ENCODE measurements around the gene UQCC5.

The UQCC5 gene

DNA sequence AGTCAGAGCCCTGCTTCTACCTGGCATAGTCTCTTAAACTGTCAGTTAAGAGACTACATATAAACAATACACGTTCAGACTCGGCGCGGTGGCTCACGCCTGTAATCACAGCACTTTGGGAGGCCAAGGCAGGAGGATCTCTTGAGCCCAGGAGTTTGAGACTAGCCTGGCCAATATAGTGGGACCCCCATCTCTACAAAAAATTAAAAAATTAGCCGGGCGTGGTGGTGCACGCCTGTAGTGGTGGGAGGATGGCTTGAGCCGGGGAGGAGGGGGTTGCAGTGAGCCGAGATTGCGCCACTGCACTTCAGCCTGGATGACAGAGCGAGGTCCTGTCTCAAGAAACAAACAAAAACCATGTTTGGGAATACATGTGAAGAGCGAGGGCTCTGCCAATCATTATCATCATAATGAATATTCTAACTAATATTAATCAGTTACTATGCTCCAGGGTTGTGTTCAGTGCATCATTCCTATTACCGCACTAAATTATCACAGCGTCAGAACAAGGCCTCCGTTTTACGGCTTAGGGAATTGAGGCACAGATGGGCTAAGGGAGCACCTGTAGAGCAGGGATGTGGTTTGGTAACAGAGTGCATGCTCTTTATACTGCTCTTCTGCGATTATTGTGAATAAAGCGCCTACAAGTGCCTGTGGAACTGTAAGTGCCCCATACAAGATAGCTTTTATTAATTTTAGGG lies 844 bp upstream of the UQCC5 start:
- no peak for DNase-seq

- no peak for DNase-seq
Observed at GRCh38 chr3:52536112-52536368, 365 bp upstream of the UQCC5 start.

- no peak for DNase-seq
Observed at GRCh38 chr3:52537165-52537620, 788 bp downstream of the UQCC5 start.

GRCh38 chr3:52537726-52538421 lies 1.5 kb downstream of the UQCC5 start:
- no peak for DNase-seq

DNA sequence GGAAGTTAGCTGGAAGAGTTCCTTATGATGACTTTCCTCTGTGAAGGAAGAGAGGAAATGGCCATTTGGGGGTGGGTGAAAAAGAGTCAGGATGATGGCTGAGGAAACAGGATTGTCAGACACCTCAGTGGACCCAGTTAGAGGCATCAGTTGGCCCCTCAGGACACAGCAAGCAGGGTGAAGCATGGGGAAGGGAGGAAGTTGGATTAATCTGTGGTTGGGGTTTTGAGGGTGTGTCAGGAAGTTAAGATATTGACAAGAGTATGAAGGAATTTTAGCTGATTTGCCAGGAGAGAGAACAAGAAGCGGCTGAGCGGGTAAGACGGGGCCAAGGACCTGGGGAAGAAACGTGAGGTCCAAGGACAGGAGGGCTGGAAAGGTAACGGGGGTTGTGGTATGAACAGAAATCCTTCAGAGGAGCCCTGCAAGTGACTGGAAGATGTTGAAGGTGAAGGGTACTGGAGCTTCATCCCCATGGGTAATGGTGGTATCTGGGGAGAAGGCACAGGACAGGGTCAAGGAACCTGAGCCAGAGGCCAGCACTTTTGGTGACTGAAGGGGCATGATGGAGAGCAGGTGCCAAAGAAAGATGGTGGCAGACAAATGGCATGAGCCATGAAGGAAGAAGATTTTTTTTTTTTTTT lies 2.7 kb downstream of the UQCC5 start:
- DNase-seq = no peak

- no peak for DNase-seq
Observed at GRCh38 chr3:52541050-52541449, 4.6 kb downstream of the UQCC5 start.

DNA sequence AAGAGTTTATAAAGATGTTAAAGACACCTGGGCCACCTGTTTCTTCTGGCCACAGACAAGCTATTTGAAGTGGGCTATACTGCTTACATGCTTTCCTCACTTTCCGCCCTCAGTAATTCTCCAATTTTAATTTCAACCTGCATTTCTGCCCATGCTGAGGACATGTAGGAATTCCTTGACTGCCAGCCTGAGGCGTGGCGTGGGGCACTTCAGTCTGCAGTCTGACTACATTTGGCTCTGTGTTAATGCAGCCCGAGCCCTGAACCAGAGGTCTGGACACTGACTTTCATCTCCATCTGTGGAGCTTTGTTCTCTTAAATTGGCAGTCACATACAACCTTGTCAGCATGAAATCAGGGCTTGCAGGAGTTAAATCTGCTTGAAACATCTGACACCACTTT lies 8.5 kb downstream of the UQCC5 start:
- no peak for DNase-seq

DNA sequence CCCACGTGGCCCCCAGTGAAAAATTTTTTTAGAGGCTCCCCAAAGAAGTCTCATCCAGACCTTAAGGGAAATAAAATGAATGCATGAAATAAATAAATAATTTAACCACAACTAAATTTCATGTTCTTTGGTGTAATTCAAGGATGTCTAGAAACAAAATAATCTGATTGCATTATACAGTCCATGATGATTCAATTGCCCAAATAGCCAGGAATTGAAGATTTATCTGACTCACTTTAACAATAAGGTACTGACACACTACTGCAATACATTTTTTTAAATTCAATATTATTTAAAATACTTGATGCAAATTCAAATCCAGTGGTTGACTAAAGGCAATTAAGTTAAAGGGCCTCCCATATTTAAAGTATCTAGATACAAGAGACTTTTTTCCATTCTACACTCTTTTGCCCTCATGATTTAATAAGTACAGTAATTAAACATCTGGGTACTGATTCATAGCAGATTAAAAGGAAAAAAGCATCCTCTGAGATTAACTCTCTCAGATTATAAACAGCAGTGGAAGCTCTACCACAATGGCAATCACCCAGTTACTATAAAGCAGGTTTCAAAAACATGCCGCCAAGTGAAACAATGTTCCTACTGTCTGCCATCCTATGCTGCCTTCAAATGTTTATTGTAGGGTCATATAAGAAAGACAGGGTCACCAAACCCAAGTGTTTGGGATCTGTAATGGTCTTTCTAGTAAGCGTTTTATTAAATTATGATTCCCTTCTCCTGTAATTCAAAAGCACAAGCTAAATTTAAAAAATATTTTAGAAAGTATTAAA lies 9.9 kb downstream of the UQCC5 start:
- DNase-seq = no peak

DNA sequence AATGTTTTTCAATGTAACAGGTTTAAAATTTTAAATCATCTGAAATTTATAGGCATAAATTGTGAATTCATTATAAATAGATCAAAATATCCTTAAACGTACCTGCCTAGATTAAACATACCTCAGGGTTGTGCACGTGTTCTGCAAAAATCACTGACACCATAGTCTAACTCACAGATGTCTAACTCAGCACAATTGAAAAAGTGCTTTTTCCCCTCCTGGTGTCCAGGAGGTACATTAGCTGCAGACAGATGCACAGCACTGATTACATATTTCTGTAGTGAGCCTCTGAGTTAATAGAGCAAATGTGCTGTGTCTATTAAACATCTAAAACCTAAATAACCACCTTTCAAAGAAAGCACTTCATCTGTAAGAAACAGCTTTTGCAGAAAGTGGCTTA lies 10.7 kb downstream of the UQCC5 start:
- no peak for DNase-seq

- DNase-seq = no peak
Observed at GRCh38 chr3:52551118-52551517, 14.7 kb downstream of the UQCC5 start.

DNA sequence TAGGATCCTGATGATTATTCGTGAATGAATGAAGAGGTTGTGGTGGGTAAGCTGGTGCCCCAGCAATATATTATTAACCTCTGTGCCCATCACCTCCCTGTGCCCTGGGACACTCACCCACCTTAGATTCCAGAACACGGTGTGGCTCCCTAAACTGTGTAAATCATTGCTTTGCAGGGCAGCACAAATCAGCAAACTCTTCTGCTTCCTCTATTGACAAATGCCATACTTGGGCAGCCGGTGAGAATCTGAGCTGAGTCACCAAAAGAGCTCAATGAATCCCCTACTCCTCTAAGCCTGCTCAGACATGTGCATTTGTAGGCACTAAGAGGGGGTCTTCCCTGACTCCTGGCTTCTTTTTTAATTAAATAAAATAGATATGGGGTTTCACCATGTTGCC lies 15.7 kb downstream of the UQCC5 start:
- DNase-seq = no peak

GRCh38 chr3:52554026-52554755 lies 17.8 kb downstream of the UQCC5 start:
- DNase-seq = no peak

GRCh38 chr3:52555056-52555455 lies 18.7 kb downstream of the UQCC5 start:
- no peak for DNase-seq

GRCh38 chr3:52557011-52557960 lies 20.9 kb downstream of the UQCC5 start:
- no peak for DNase-seq

GRCh38 chr3:52558436-52558835 lies 22.0 kb downstream of the UQCC5 start:
- DNase-seq = no peak

DNA sequence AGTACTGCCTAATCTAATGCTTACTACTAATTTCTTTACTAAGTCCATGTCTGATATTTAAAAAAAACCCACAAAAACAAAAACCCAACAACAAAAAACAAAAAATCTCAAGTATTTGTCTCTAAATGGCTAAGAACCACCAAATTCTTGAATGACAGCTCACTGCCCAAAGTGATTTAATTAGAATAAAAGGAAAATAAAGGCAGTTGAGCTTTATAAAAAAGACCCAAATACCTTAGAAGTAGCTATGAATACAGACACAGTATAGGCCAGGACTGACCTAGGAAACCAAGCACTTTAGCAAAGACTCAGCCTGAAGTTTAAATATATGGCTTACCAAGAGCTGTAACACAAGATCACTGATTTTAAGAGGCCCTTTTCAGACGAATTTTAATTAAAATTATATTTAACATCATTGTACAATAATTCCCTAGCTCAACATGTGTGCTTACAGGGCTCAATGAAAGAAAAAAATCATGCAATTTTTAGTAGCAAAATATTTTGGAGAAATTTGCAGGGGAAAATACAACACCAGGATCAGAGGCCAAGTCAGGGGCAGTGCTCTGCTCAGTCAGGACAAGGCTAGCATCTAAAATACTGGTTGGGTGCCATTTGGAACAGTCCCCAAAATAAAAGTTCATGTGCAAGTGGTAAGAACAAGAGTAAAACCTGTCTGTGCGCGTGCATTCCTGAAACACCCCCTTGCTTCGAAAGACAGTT lies 24.8 kb downstream of the UQCC5 start:
- no peak for DNase-seq

DNA sequence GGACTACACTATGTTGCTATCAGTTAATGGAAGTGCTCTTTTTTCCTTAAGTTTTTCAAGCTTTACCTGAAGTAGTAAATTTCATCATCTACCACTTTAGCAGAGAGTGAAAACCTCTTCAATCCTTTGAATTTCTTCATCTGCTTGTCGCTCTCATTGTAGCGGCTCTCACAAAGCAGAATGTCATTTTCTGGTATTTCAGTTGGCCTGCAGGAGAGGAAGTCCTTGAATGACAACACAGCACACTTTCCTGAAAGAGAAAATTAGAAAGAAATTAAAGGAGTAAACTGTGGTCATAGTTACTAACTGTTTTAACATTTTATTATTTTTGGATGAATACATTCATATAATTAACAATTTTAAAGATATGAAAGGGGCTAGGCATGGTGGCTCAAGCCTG lies 27.6 kb downstream of the UQCC5 start:
- no peak for DNase-seq

DNA sequence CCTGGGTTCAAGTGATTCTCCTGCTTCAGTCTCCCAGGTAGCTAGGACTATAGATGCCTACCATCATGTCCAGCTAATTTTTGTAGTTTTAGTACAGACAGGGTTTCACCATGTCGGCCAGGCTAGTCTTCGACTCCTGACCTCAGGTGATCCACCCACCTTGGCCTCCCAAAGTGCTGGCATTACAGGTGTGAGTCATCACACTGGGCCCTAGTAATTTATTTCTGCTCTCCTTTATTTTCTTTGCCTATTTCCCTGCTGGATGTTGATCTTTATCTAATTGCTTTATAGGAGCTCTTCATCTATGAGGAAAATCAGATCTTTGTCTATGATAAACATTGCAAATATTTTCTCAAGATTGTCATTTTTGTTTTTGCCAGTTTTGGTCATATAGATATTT lies 31.7 kb downstream of the UQCC5 start:
- DNase-seq = no peak

DNA sequence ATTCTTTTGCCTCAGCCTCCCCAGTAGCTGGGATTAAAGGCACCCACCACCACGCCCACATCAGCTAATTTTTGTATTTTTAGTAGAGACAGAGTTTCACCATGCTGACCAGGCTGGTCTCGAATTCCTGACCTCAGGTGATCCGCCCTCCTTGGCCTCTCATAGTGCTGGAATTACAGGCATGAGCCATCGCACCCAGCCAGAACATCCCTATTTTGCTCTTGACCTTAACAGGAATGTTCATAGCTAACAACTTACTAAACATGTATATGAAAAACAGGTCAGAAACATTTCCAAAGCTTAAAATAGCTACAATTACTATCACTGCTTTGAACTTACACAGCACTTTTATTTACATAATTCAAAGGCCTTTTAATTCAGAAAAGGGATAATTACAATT lies 33.7 kb downstream of the UQCC5 start:
- DNase-seq = no peak

- DNase-seq = no peak
Observed at GRCh38 chr3:52572221-52572620, 35.8 kb downstream of the UQCC5 start.
